Gastroesophageal sphincter (tissue), 4 donors: ENCODE results near the gene CHST8. TPM values are rescaled to one million over a fixed set of nuclear protein-coding genes. Genes with fewer than 3 reads are reported as not detected.

Source experiments
- ATAC-seq: fragments of 150-250 bp; one replicate; pipeline ENCODE4 v1.9.1; 2016; ENCODE audit warnings: mild to moderate bottlenecking, moderate library complexity
- H3K27ac ChIP-seq, 4 donors: fragments of 200-600 bp; sonication (generic) in 3 of 4; 1 replicate in 3 of 4; 2 replicates in 1 of 4; pipeline ENCODE4 v1.5.1; 2016 to 2019
- H3K27me3 ChIP-seq: fragments of 200-600 bp; sonication (generic); one replicate; pipeline ENCODE4 v1.5.1; 2019
- H3K36me3 ChIP-seq, 2 donors: fragments of 200-600 bp; sonication (generic); one replicate each; pipeline ENCODE4 v1.5.1; 2019; ENCODE audit warnings: control low read depth in 1 of 2
- H3K4me1 ChIP-seq, 3 donors: fragments of 200-600 bp; sonication (generic); 1 replicate in 2 of 3; 2 replicates in 1 of 3; pipeline ENCODE4 v1.5.1; 2016 to 2019; ENCODE audit warnings: control low read depth in 2 of 3
- H3K4me3 ChIP-seq, 2 donors: fragments of 200-600 bp; sonication (generic); one replicate each; pipeline ENCODE4 v1.5.1; 2019; ENCODE audit warnings: mild to moderate bottlenecking in 1 of 2, moderate library complexity in 1 of 2
- H3K9me3 ChIP-seq, 3 donors: fragments of 200-600 bp; sonication (generic); one replicate each; pipeline ENCODE4 v1.5.1; 2017 to 2019; ENCODE audit warnings: control low read depth in 2 of 3
- EP300 ChIP-seq: sonication (generic); formaldehyde crosslinking; IDR thresholded peaks from one replicate; pipeline ENCODE4 v1.6.1; 2017; ENCODE audit warnings: antibody characterized with exemption, mild to moderate bottlenecking
- POLR2A ChIP-seq, 2 donors: fragments of 450-650 bp; IDR thresholded peaks; one replicate each; pipeline ENCODE4 v1.6.1; 2017; ENCODE audit warnings: antibody characterized with exemption in 2 of 2, mild to moderate bottlenecking in 2 of 2, moderate library complexity in 1 of 2
- POLR2AphosphoS5 ChIP-seq: sonication (generic); formaldehyde crosslinking; IDR thresholded peaks from one replicate; pipeline ENCODE4 v1.6.1; 2017; ENCODE audit warnings: antibody characterized with exemption
- WGBS, 2 donors: methylation state at CpG; one replicate each; pipeline ENCODE4 v1.1.5; 2018; ENCODE audit warnings: low coverage in 1 of 2; 5-methylcytosine and 5-hydroxymethylcytosine counted together
- total RNA-seq, 4 donors: library from RNA; depleted of rRNA; stranded (reverse); fragments of >200 nt; gene quantifications; one replicate each; pipeline ENCODE4 v1.1.0, GENCODE V29; 2016
- TF ChIP-seq, protein P1 (sequence below), 4 experiments: fragments of 200-600 bp in 2 of 4; fragments of 450-650 bp in 2 of 4; sonication (generic) in 1 of 4; IDR thresholded peaks; one replicate each; pipeline ENCODE4 v1.5.1; 2017 to 2019; ENCODE audit warnings: antibody characterized with exemption in 4 of 4, mild to moderate bottlenecking in 2 of 4, moderate library complexity in 2 of 4

The CHST8 gene
- total RNA-seq, 4 donors from 2014 or later = 0.16 to 0.66 (median 0.54) TPM; not detected in 1

DNA sequence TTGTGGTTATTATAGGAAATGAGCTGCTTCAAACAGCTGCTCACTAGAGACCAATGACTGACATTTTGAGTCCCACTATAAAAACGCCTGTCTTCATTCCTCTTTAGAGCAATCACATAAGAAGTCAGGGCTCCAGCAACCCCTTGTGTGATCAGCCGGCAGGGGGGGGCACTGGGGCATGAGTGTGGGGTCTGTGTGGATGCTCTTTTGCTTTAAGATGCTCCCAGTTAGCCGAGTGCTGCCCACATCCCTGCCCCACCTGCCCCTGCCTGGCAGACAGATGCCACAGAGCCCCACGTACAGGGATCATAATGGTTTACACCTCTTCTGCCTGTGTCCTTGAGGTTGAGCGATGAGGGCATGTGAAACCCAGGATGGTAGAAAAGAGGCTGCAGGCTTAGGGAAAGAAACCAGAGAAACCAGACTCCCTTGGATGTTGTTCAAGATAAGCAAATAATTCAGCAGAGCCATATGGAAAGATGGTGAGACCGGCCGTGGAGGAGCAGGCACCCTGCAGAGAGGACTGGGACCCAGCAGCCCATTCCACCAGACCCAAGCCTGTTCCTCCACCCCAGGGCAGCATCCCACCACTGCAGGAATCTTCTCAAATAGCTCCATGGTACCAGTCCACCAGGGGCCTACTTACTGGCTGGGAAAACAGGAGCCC lies 55.4 kb downstream of the CHST8 start:
- Histone ChIP-seq H3K9me3 (no peaks in the 10 kb centered on the region), H3K27me3 (peaks cover 80% of the 10 kb centered on the region), H3K4me1 (no peaks in the 10 kb centered on the region), H3K27ac (no peak overlapping the region), H3K36me3 (no peaks in the 10 kb centered on the region), H3K4me3 (no peak overlapping the region)
- TF ChIP-seq EP300 (no peak), POLR2AphosphoS5 (no peak), POLR2A (IDR thresholded peaks at IDR 0.05) (no peak)
- TF ChIP-seq, protein P1, sequence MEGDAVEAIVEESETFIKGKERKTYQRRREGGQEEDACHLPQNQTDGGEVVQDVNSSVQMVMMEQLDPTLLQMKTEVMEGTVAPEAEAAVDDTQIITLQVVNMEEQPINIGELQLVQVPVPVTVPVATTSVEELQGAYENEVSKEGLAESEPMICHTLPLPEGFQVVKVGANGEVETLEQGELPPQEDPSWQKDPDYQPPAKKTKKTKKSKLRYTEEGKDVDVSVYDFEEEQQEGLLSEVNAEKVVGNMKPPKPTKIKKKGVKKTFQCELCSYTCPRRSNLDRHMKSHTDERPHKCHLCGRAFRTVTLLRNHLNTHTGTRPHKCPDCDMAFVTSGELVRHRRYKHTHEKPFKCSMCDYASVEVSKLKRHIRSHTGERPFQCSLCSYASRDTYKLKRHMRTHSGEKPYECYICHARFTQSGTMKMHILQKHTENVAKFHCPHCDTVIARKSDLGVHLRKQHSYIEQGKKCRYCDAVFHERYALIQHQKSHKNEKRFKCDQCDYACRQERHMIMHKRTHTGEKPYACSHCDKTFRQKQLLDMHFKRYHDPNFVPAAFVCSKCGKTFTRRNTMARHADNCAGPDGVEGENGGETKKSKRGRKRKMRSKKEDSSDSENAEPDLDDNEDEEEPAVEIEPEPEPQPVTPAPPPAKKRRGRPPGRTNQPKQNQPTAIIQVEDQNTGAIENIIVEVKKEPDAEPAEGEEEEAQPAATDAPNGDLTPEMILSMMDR (IDR thresholded peaks at IDR 0.05) = no peak
- ATAC-seq = no peak
- WGBS, 2 donors = 38 to 58% methylated on average over 2 to 4 of the region's 7 CpGs

DNA sequence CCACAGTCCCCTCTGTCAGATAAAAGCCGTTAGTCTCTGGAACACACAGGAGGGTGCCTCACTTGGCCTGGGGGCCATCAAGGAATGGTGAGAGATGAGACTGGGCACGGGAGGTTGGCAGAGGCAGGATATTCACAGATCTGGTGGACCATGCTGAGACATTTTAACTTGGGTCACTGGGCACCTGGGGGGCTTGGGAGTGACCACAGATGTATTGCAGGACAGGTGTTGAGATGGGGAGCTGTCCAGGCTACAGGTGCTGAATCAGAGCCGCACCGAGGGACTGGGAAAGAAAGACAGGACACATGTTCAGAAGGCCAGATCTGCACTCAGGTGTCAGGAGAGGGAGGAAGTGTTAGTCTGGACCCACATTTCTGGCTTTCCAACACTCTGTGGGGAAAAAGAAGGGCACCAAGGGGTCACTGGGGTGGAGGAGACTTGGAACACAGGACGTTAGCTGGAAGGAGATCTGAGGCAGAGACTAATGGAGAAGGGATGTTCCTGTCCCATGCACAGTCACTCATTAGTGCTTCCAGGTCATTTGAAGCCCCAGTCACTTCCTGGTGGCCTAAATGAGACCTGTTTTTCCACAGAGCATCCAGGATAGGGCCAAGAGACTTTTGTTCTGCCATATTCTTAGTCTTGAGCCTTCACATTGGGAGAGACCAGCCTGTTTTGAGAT lies 56.1 kb downstream of the CHST8 start:
- no peaks in the 10 kb centered on the region for H3K36me3 ChIP-seq
- TF ChIP-seq EP300 (no peak), POLR2A (IDR thresholded peaks at IDR 0.05) (no peak), POLR2AphosphoS5 (no peak)
- TF ChIP-seq, protein P1 (IDR thresholded peaks at IDR 0.05) = no peak
- H3K27ac ChIP-seq = no peak overlapping the region
- H3K9me3 ChIP-seq = no peaks in the 10 kb centered on the region
- no peaks in the 10 kb centered on the region for H3K4me1 ChIP-seq
- 32 to 40% methylated on average over 2 to 3 of the region's 5 CpGs for WGBS, 2 donors
- no peak for ATAC-seq
- no peak overlapping the region for H3K4me3 ChIP-seq
- H3K27me3 ChIP-seq = peaks cover 81% of the 10 kb centered on the region

DNA sequence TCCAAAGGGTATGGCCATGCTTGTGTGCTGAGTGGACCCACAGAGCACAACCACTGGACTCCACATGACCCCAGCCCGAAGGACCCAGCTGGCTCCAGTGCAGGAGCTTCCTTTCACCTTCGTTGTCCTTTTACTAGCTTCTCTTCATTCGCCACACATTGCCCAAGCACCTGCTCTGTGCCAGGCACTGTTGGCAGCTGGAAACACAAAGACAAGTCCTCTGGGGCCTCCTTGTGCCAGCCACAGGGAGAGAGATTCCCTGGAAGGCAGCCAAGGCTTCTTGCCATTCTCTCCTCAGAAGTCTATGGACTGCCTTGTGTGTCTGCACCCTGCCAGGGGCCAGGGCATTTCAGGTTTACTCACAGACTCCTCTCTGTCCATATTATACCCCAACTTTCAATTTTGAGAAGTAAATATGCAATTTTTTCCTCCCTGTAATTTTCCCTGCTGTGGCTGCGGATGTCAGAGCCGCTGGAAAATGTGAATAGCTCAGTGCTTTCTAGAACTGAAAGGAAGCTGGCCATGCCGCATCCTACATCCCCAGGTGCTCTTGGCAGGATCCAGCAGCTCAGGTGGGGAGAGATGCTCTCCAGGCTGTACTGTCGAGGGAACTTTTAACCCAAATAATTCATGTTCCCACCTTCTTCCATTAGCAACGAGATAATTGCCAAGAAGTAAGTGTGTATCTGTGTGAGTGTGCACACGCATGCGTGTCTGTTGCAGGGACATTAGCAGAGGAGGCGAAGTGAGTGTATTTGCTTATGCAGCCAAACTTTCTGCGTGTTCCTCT lies 57.2 kb downstream of the CHST8 start:
- H3K9me3 ChIP-seq = no peaks in the 10 kb centered on the region
- no peaks in the 10 kb centered on the region for H3K36me3 ChIP-seq
- TF ChIP-seq POLR2A (IDR thresholded peaks at IDR 0.05) (no peak), EP300 (no peak), POLR2AphosphoS5 (no peak)
- TF ChIP-seq, protein P1 (IDR thresholded peaks at IDR 0.05) = no peak
- no peak overlapping the region for H3K4me3 ChIP-seq
- no peak overlapping the region for H3K27ac ChIP-seq
- H3K4me1 ChIP-seq = peaks cover 0 to under 1% (median 0%) of the 10 kb centered on the region in 3 donors
- no peak for ATAC-seq
- 73 to 85% methylated on average over 5 to 12 of the region's 12 CpGs for WGBS, 2 donors
- H3K27me3 ChIP-seq = peaks cover 81% of the 10 kb centered on the region

DNA sequence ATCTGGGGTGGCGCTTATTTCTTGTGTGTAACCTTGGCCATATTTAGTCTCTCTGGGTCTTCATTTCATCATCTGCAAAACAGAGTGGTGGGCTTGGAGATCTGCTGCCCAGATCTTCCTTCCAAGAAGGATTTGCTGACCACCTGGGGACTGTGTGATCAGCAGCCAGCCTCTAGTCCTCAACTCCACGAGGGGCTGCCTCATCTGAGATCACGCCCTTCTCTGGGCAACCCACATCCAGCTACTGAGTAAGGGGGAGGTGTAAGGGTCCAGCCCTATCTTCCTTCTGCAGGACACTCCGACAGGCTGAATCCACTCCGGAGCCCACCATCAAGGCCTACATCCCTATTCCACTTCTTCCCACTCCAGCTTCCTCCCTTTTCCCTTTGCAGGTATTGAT lies 57.9 kb downstream of the CHST8 start:
- H3K27ac ChIP-seq = no peak overlapping the region
- H3K36me3 ChIP-seq = no peaks in the 10 kb centered on the region
- H3K4me1 ChIP-seq = peaks cover 0 to 6% (median 0%) of the 10 kb centered on the region in 3 donors
- TF ChIP-seq POLR2AphosphoS5 = no peak
- TF ChIP-seq EP300 = no peak
- TF ChIP-seq, protein P1 (IDR thresholded peaks at IDR 0.05) = no peak
- ATAC-seq = no peak
- 63 to 100% methylated on average over 2 to 5 of the region's 5 CpGs for WGBS, 2 donors
- H3K27me3 ChIP-seq = peaks cover 81% of the 10 kb centered on the region
- no peaks in the 10 kb centered on the region for H3K9me3 ChIP-seq
- H3K4me3 ChIP-seq = no peak overlapping the region
